ENCODE data around the gene CHST15.

Gene CHST15

GRCh38 chr10:124138883-124139348 is 45.5 kb upstream of the CHST15 start:
- no peak overlapping the region for H3K4me3 ChIP-seq (IDR thresholded peaks at IDR 0.05; ENCODE audit: insufficient read depth, low read depth, low read length)
- no peaks in the 10 kb centered on the region; the same call in 1 of the 2 replicates for H3K36me3 ChIP-seq (ENCODE audit: insufficient read depth)
- H2AFZ ChIP-seq (ENCODE audit: low read depth), result no peak overlapping the region
- H3K27me3 ChIP-seq (ENCODE audit: insufficient read depth, low read depth), result no peaks in the 10 kb centered on the region
- no peak overlapping the region for H3K4me2 ChIP-seq
- H3K9ac ChIP-seq, result no peak overlapping the region
- H3K79me2 ChIP-seq (ENCODE audit: insufficient read depth, low read depth), result peaks cover 38% of the 10 kb centered on the region
- H3K4me1 ChIP-seq (ENCODE audit: low read depth, poor library complexity, severe bottlenecking), result peaks cover 43% of the 10 kb centered on the region
- no peaks in the 10 kb centered on the region for H4K20me1 ChIP-seq (ENCODE audit: insufficient read depth)
- TF ChIP-seq CTCF (conservative IDR thresholded peaks at IDR 0.05; ENCODE audit: low read depth, low read length), result no peak
- H3K27ac ChIP-seq, result no peak overlapping the region

- TF ChIP-seq CTCF (conservative IDR thresholded peaks at IDR 0.05; ENCODE audit: low read depth, low read length), result no peak
- Histone ChIP-seq H3K4me3 (IDR thresholded peaks at IDR 0.05; ENCODE audit: insufficient read depth, low read depth, low read length) (no peak overlapping the region), H3K36me3 (ENCODE audit: insufficient read depth) (no peaks in the 10 kb centered on the region; the same call in 1 of the 2 replicates), H3K4me2 (no peak overlapping the region), H3K27ac (no peak overlapping the region), H3K27me3 (ENCODE audit: insufficient read depth, low read depth) (no peaks in the 10 kb centered on the region), H3K79me2 (ENCODE audit: insufficient read depth, low read depth) (peaks cover 32% of the 10 kb centered on the region), H4K20me1 (ENCODE audit: insufficient read depth) (no peaks in the 10 kb centered on the region), H2AFZ (ENCODE audit: low read depth) (no peak overlapping the region), H3K9ac (no peak overlapping the region), H3K4me1 (ENCODE audit: low read depth, poor library complexity, severe bottlenecking) (peaks cover 37% of the 10 kb centered on the region)
Measured at GRCh38 chr10:124138195-124138882, 44.9 kb upstream of the CHST15 start.

- H3K4me1 ChIP-seq (ENCODE audit: low read depth, poor library complexity, severe bottlenecking), result peaks cover 4% of the 10 kb centered on the region
- no peaks in the 10 kb centered on the region for H3K27me3 ChIP-seq (ENCODE audit: insufficient read depth, low read depth)
- H4K20me1 ChIP-seq (ENCODE audit: insufficient read depth), result no peaks in the 10 kb centered on the region
- TF ChIP-seq CTCF (conservative IDR thresholded peaks at IDR 0.05; ENCODE audit: low read depth, low read length), result no peak
- no peak overlapping the region for H2AFZ ChIP-seq (ENCODE audit: low read depth)
- H3K4me2 ChIP-seq, result no peak overlapping the region
- no peak overlapping the region for H3K4me3 ChIP-seq (IDR thresholded peaks at IDR 0.05; ENCODE audit: insufficient read depth, low read depth, low read length)
- H3K27ac ChIP-seq, result no peak overlapping the region
- no peak overlapping the region for H3K9ac ChIP-seq
- H3K36me3 ChIP-seq (ENCODE audit: insufficient read depth), result no peaks in the 10 kb centered on the region
- H3K79me2 ChIP-seq (ENCODE audit: insufficient read depth, low read depth), result no peaks in the 10 kb centered on the region
Measured at GRCh38 chr10:124134251-124134893, 41.0 kb upstream of the CHST15 start.

- H3K27me3 ChIP-seq (ENCODE audit: insufficient read depth, low read depth), result no peaks in the 10 kb centered on the region
- no peak overlapping the region for H3K4me3 ChIP-seq (IDR thresholded peaks at IDR 0.05; ENCODE audit: insufficient read depth, low read depth, low read length)
- no peak for TF ChIP-seq CTCF (conservative IDR thresholded peaks at IDR 0.05; ENCODE audit: low read depth, low read length)
- H3K4me2 ChIP-seq, result no peak overlapping the region
- no peaks in the 10 kb centered on the region for H3K79me2 ChIP-seq (ENCODE audit: insufficient read depth, low read depth)
- no peak overlapping the region for H2AFZ ChIP-seq (ENCODE audit: low read depth)
- no peaks in the 10 kb centered on the region for H3K4me1 ChIP-seq (ENCODE audit: low read depth, poor library complexity, severe bottlenecking)
- no peaks in the 10 kb centered on the region for H3K36me3 ChIP-seq (ENCODE audit: insufficient read depth)
- no peaks in the 10 kb centered on the region for H4K20me1 ChIP-seq (ENCODE audit: insufficient read depth)
- no peak overlapping the region for H3K9ac ChIP-seq
- H3K27ac ChIP-seq, result no peak overlapping the region
Measured at GRCh38 chr10:124132876-124133275, 39.5 kb upstream of the CHST15 start.
